Uterus (tissue), 4 donors: ENCODE measurements around the gene ARHGAP12. TPM values are rescaled to one million over a fixed set of nuclear protein-coding genes. Genes with fewer than 3 reads are reported as not detected.

Experiments used
- DNase-seq, 2 donors: peaks; one replicate each; pipeline ENCODE4 v3.0.0-alpha.2; 2019 to 2020
- H3K27ac ChIP-seq, 2 donors: fragments of 200-600 bp; sonication (generic); 1 replicate in 1 of 2; 2 replicates in 1 of 2; pipeline ENCODE4 v1.5.1; 2016 to 2018
- H3K27me3 ChIP-seq, 2 donors: fragments of 200-600 bp; sonication (generic); one replicate each; pipeline ENCODE4 v1.5.1; 2018 to 2019; ENCODE audit warnings: control low read depth in 1 of 2
- H3K36me3 ChIP-seq, 2 donors: fragments of 200-600 bp; sonication (generic); one replicate each; pipeline ENCODE4 v1.5.1; 2019; ENCODE audit warnings: control low read depth in 1 of 2
- H3K4me1 ChIP-seq, 2 donors: fragments of 200-600 bp; sonication (generic); one replicate each; pipeline ENCODE4 v1.5.1; 2018 to 2019; ENCODE audit warnings: control low read depth in 1 of 2
- H3K4me3 ChIP-seq, 2 donors: fragments of 200-600 bp; sonication (generic); 1 replicate in 1 of 2; 2 replicates in 1 of 2; pipeline ENCODE4 v1.5.1; 2018 to 2019; ENCODE audit warnings: mild to moderate bottlenecking in 1 of 2
- H3K9me3 ChIP-seq, 2 donors: fragments of 200-600 bp; sonication (generic); one replicate each; pipeline ENCODE4 v1.5.1; 2019; ENCODE audit warnings: control low read depth in 1 of 2
- CTCF ChIP-seq, 4 experiments: fragments of 200-600 bp in 2 of 4; fragments of 450-650 bp in 2 of 4; sonication (generic) in 2 of 4; IDR thresholded peaks; one replicate each; pipeline ENCODE4 v1.5.1; 2016 to 2019; ENCODE audit warnings: antibody characterized with exemption in 4 of 4, mild to moderate bottlenecking in 2 of 4, moderate library complexity in 1 of 4
- POLR2A ChIP-seq, 2 donors: fragments of 450-650 bp; IDR thresholded peaks; one replicate each; pipeline ENCODE4 v1.6.1; 2016; ENCODE audit warnings: antibody characterized with exemption in 2 of 2, mild to moderate bottlenecking in 1 of 2, moderate library complexity in 1 of 2
- intact Hi-C: fragments of 100-400 bp; cut with DNase I; formaldehyde crosslinking; loops from one replicate; pipeline ENCODE4 v1.15.1; 2023; ENCODE audit warnings: low total_unique reads
- total RNA-seq, 4 donors: library from RNA; depleted of rRNA in 3 of 4; stranded (reverse); fragments of >200 nt in 3 of 4; gene quantifications; one replicate each; pipeline versions ENCODE4 v1.1.0 to v1.2.4, GENCODE V29; 2014 to 2023
- donor health status: DM: yes; HTN: yes; CAD: no.

The ARHGAP12 gene
- total RNA-seq, 4 donors from 2014 or later: 37.7 to 82.5 (median 57.3) TPM

- intact Hi-C loops: loop anchor here (10.0 kb wide), 1 partner anchor 1084 kb away; no protein-coding TSS in a partner anchor
- Histone ChIP-seq H3K27me3 (no peaks in the 10 kb centered on the region), H3K36me3 (no peaks in the 10 kb centered on the region), H3K9me3 (no peaks in the 10 kb centered on the region), H3K27ac (peak overlapping the region; percentile 78 to 87), H3K4me1 (no peaks in the 10 kb centered on the region), H3K4me3 (peak overlapping the region in 1 of 2 donors; percentile 16)
- TF ChIP-seq POLR2A (IDR thresholded peaks at IDR 0.05): no peak
- peak; percentile 49 to 83 (median 70) for TF ChIP-seq CTCF (IDR thresholded peaks at IDR 0.05)
- DNase-seq: peak; percentile 43 to 44
Measured at GRCh38 chr10:31808258-31809218, 120.1 kb downstream of the ARHGAP12 start.

GRCh38 chr10:31804352-31804810 lies 124.2 kb downstream of the ARHGAP12 start:
- Histone ChIP-seq H3K4me3 (no peak overlapping the region), H3K9me3 (no peaks in the 10 kb centered on the region), H3K36me3 (no peaks in the 10 kb centered on the region), H3K27me3 (no peaks in the 10 kb centered on the region), H3K27ac (peak overlapping the region in 1 of 2 donors; percentile 53), H3K4me1 (no peaks in the 10 kb centered on the region)
- TF ChIP-seq CTCF (IDR thresholded peaks at IDR 0.05): no peak
- no peak for TF ChIP-seq POLR2A (IDR thresholded peaks at IDR 0.05)
- intact Hi-C loops: loop anchor here (10.0 kb wide), 1 partner anchor 1080 kb away; no protein-coding TSS in a partner anchor
- no peak for DNase-seq

DNA sequence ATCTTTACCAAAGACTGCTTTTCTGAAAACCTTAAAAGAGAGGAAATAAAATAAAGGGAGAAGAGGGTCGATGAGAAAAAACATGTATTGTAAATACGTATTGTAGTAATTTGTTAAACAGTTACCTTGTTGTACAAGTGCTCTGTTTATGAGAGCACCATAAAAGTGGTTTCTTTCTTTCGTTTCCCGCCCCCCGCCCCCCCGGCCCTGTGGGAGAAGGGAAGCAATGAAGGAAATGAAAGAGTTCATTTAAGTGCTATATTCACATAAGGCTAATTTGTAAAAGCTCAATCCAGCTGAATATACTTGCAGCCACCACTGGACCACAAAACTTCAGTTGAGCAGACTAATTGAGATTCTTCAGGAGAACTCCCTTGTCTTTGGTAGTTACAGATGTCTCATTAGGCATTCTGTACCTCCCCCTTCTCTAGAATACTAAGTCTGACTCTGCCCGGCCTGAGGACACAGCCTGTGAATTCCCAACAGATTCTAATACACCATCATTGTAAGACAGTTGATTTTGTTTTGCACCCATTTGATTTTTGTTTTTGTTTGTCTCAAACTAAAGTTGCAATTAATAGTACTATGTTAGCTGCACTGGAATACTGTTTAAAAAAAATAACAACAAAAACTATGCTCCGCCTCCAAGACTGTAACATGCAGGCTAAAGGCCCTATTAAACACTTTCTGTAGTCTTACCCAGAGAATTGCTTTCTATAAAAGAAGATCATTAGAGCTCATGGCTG lies 124.9 kb downstream of the ARHGAP12 start:
- Histone ChIP-seq H3K9me3 (no peaks in the 10 kb centered on the region), H3K36me3 (no peaks in the 10 kb centered on the region), H3K27me3 (no peaks in the 10 kb centered on the region), H3K4me3 (no peak overlapping the region), H3K4me1 (no peaks in the 10 kb centered on the region), H3K27ac (peak overlapping the region in 1 of 2 donors; percentile 53)
- TF ChIP-seq CTCF (IDR thresholded peaks at IDR 0.05) (no peak), POLR2A (IDR thresholded peaks at IDR 0.05) (no peak)
- DNase-seq: no peak
- intact Hi-C loops: loop anchor here (10.0 kb wide), 1 partner anchor 1079 kb away; no protein-coding TSS in a partner anchor

- no peaks in the 10 kb centered on the region for H3K27me3 ChIP-seq
- no peak overlapping the region for H3K4me3 ChIP-seq
- H3K36me3 ChIP-seq: no peaks in the 10 kb centered on the region
- TF ChIP-seq CTCF (IDR thresholded peaks at IDR 0.05): no peak
- no peaks in the 10 kb centered on the region for H3K9me3 ChIP-seq
- no peaks in the 10 kb centered on the region for H3K4me1 ChIP-seq
- H3K27ac ChIP-seq: no peak overlapping the region
- intact Hi-C loops: no loop called here
- no peak for DNase-seq
Measured at GRCh38 chr10:31799181-31799580, 129.4 kb downstream of the ARHGAP12 start.
